IMR-90 (cell line): ENCODE measurements around the gene PITPNC1. TPM values are rescaled to one million over a fixed set of nuclear protein-coding genes. Genes with fewer than 3 reads are reported as not detected.

Experiments used
- ATAC-seq: fragments of 200-7000 bp; cut with Tn5 transposase; 2 replicates; pipeline ENCODE4 v1.9.1; 2020; ENCODE audit warnings: low read depth, mild to moderate bottlenecking, moderate library complexity
- BruUV-seq: library from RNA; stranded (reverse); fragments of 400-500 nt; replicated peaks from 2 replicates; lab custom pipeline; 2021; lab: Mats Ljungman, UMichigan
- CTCF ChIA-PET: fragments of 300-600 bp; formaldehyde crosslinking; extraction: SDS; loops from one replicate; lab custom pipeline; 2021; ENCODE audit warnings: antibody characterized with exemption; lab: Yijun Ruan, JAX
- POLR2A ChIA-PET: fragments of 300-600 bp; sonication (Branson Sonifier 250); formaldehyde crosslinking; loops from one replicate; lab custom pipeline; 2022; ENCODE audit warnings: antibody characterized with exemption; ENCODE audit not compliant: unreplicated experiment; lab: Charles Lee
- DNase-seq: peaks from one replicate; pipeline ENCODE4 v3.0.0; 2013
- H2AFZ ChIP-seq: replicated peaks from 2 replicates; pipeline ENCODE3; 2013; ENCODE audit warnings: low read length, mild to moderate bottlenecking; ENCODE audit not compliant: poor library complexity
- H2AK5ac ChIP-seq: 2 replicates; pipeline ENCODE4 v1.6.1; 2013; ENCODE audit warnings: low read depth, low read length, inconsistent platforms
- H2AK9ac ChIP-seq: replicated peaks from 2 replicates; pipeline ENCODE3; 2013; ENCODE audit warnings: mild to moderate bottlenecking, low read depth, low read length, moderate library complexity; ENCODE audit not compliant: poor library complexity
- H2BK120ac ChIP-seq: 2 replicates; pipeline ENCODE4 v1.6.1; 2013; ENCODE audit warnings: low read depth, low read length, inconsistent platforms
- H2BK15ac ChIP-seq: 3 replicates; pipeline ENCODE4 v1.6.1; 2013; ENCODE audit warnings: low read depth, low read length, inconsistent platforms
- H2BK20ac ChIP-seq: 2 replicates; pipeline ENCODE4 v1.6.1; 2013; ENCODE audit warnings: low read depth, mild to moderate bottlenecking, inconsistent platforms, low read length, moderate library complexity
- H2BK5ac ChIP-seq: 2 replicates; pipeline ENCODE4 v1.6.1; 2013; ENCODE audit warnings: mild to moderate bottlenecking, low read depth, low read length, inconsistent platforms; ENCODE audit not compliant: poor library complexity, severe bottlenecking
- H3K14ac ChIP-seq: replicated peaks from 2 replicates; pipeline ENCODE4 v1.6.1; 2013; ENCODE audit warnings: low read depth, low read length, inconsistent platforms
- H3K18ac ChIP-seq: 2 replicates; pipeline ENCODE4 v1.6.1; 2013; ENCODE audit warnings: low read depth, low read length, control low read depth
- H3K23ac ChIP-seq: 2 replicates; pipeline ENCODE4 v1.6.1; 2013; ENCODE audit warnings: low read depth, low read length, inconsistent platforms
- H3K27ac ChIP-seq: 2 replicates; pipeline ENCODE4 v1.5.1; 2013; ENCODE audit warnings: mild to moderate bottlenecking, control low read depth, low read length; ENCODE audit not compliant: insufficient read depth
- H3K27me3 ChIP-seq: 2 replicates; pipeline ENCODE4 v1.6.1; 2013; ENCODE audit warnings: low read length; ENCODE audit not compliant: control insufficient read depth, insufficient read depth
- H3K36me3 ChIP-seq: 2 replicates; pipeline ENCODE4 v1.6.1; 2013; ENCODE audit warnings: low read length, mixed read lengths; ENCODE audit not compliant: control insufficient read depth, insufficient read depth
- H3K4ac ChIP-seq: 2 replicates; pipeline ENCODE4 v1.6.1; 2013; ENCODE audit warnings: low read depth, low read length, inconsistent platforms
- H3K4me1 ChIP-seq: 2 replicates; pipeline ENCODE4 v1.6.1; 2013; ENCODE audit warnings: low read length, mixed read lengths; ENCODE audit not compliant: control insufficient read depth, insufficient read depth
- H3K4me2 ChIP-seq: 2 replicates; pipeline ENCODE4 v1.6.1; 2013; ENCODE audit warnings: low read depth, mild to moderate bottlenecking, control low read depth, low read length, moderate library complexity
- H3K4me3 ChIP-seq: 2 replicates; pipeline ENCODE4 v1.5.1; 2013; ENCODE audit warnings: low read depth, mild to moderate bottlenecking, control low read depth, low read length, moderate library complexity; ENCODE audit not compliant: insufficient read depth
- H3K56ac ChIP-seq: 2 replicates; pipeline ENCODE4 v1.6.1; 2013; ENCODE audit warnings: low read length, inconsistent platforms; ENCODE audit not compliant: insufficient read depth; ENCODE audit errors: extremely low read depth
- H3K79me1 ChIP-seq, 2 experiments: 2 replicates each; pipeline ENCODE4 v1.6.1; 2013; ENCODE audit warnings: low read length in 2 of 2, inconsistent platforms in 1 of 2, low read depth in 1 of 2
- H3K9ac ChIP-seq: 2 replicates; pipeline ENCODE4 v1.6.1; 2013; ENCODE audit warnings: low read depth, low read length, control low read depth
- H3K9me1 ChIP-seq: 2 replicates; pipeline ENCODE4 v1.6.1; 2013; ENCODE audit warnings: low read length, inconsistent platforms; ENCODE audit not compliant: insufficient read depth
- H3K9me3 ChIP-seq: 2 replicates; pipeline ENCODE4 v1.6.1; 2013; ENCODE audit warnings: low read length; ENCODE audit not compliant: control insufficient read depth, insufficient read depth
- H4K20me1 ChIP-seq: 2 replicates; pipeline ENCODE4 v1.6.1; 2013; ENCODE audit warnings: low read length, inconsistent platforms; ENCODE audit not compliant: insufficient read depth
- H4K5ac ChIP-seq: 2 replicates; pipeline ENCODE4 v1.6.1; 2013; ENCODE audit warnings: mild to moderate bottlenecking, low read depth, low read length, control low read depth
- H4K8ac ChIP-seq, 2 experiments: 2 replicates each; pipeline ENCODE4 v1.6.1; 2013; ENCODE audit warnings: low read depth in 2 of 2, low read length in 2 of 2, control low read depth in 1 of 2, inconsistent platforms in 1 of 2
- H4K91ac ChIP-seq: 2 replicates; pipeline ENCODE4 v1.6.1; 2013; ENCODE audit warnings: low read depth, low read length, inconsistent platforms; ENCODE audit not compliant: insufficient read depth
- CEBPB ChIP-seq: IDR thresholded peaks from 2 replicates; pipeline ENCODE4 v1.6.1; 2012; ENCODE audit warnings: low read depth, low read length, improper control_type of control experiment
- CHD1 ChIP-seq: IDR thresholded peaks from 2 replicates; pipeline ENCODE4 v1.6.1; 2012; ENCODE audit warnings: low read depth, low read length, improper control_type of control experiment
- FOS ChIP-seq: fragments of 150-350 bp; IDR thresholded peaks from 2 replicates; pipeline ENCODE4 v1.6.1; 2016; ENCODE audit warnings: low read depth, low read length
- MAFK ChIP-seq: IDR thresholded peaks from 2 replicates; pipeline ENCODE4 v1.6.1; 2012; ENCODE audit warnings: low read depth, low read length, improper control_type of control experiment
- MXI1 ChIP-seq: IDR thresholded peaks from 2 replicates; pipeline ENCODE4 v1.6.1; 2012; ENCODE audit warnings: low read depth, mild to moderate bottlenecking, low read length, moderate library complexity, borderline replicate concordance
- NFE2L2 ChIP-seq: fragments of 150-350 bp; IDR thresholded peaks from 2 replicates; pipeline ENCODE4 v1.6.1; 2016; ENCODE audit warnings: low read depth, mild to moderate bottlenecking, low read length
- POLR2A ChIP-seq: IDR thresholded peaks from 2 replicates; pipeline ENCODE4 v1.6.1; 2012; ENCODE audit warnings: mild to moderate bottlenecking, low read depth, low read length
- RCOR1 ChIP-seq: IDR thresholded peaks from 2 replicates; pipeline ENCODE4 v1.6.1; 2012; ENCODE audit warnings: mild to moderate bottlenecking, low read length, improper control_type of control experiment; ENCODE audit not compliant: insufficient replicate concordance
- SMC3 ChIP-seq: fragments of 150-350 bp; IDR thresholded peaks from 2 replicates; pipeline ENCODE4 v1.6.1; 2016; ENCODE audit warnings: low read depth, mild to moderate bottlenecking, antibody characterized with exemption, low read length, moderate library complexity
- WGBS, 2 experiments: methylation state at CpG; one replicate each; pipeline versions ENCODE4 v1.1.5 to v1.1.7; 2013; ENCODE audit warnings: missing lambda C conversion rate in 2 of 2; ENCODE audit not compliant: insufficient read length in 1 of 2; ENCODE audit errors: extremely low coverage in 2 of 2; 5-methylcytosine and 5-hydroxymethylcytosine counted together
- dilution Hi-C: fragments of 300-500 bp; cut with HindIII; formaldehyde crosslinking; loops from one replicate; pipeline ENCODE4 v1.14.3; 2018; ENCODE audit warnings: low sequenced_read_pairs; ENCODE audit not compliant: unreplicated experiment
- in situ Hi-C: fragments of 300-500 bp; cut with MboI; formaldehyde crosslinking; loops from 3 replicates; pipeline ENCODE4 v1.14.3; 2019; ENCODE audit warnings: low sequenced_read_pairs, inconsistent platforms, mixed read lengths
- intact Hi-C: fragments of 100-400 bp; cut with micrococcal nuclease; formaldehyde crosslinking; loops from 2 replicates; pipeline ENCODE4 v1.10.0; 2022
- polyA plus RNA-seq, 3 experiments: library from polyadenylated mRNA; depleted of rRNA; stranded (reverse); fragments of >200 nt; gene quantifications; 2 replicates each; pipeline ENCODE4 v1.2.3, GENCODE V29; 2012; ENCODE audit warnings: low replicate concordance in 1 of 3
- total RNA-seq: library from RNA; depleted of rRNA; stranded (reverse); fragments of >200 nt; gene quantifications from 2 replicates; pipeline ENCODE4 v1.2.3, GENCODE V29; 2012
- TF ChIP-seq, protein P1 (sequence below): conservative IDR thresholded peaks from 2 replicates; pipeline ENCODE4 v1.5.1; 2012; ENCODE audit warnings: mild to moderate bottlenecking, low read depth, low read length, improper control_type of control experiment
- TF ChIP-seq, protein P2 (sequence below): fragments of 150-350 bp; IDR thresholded peaks from 2 replicates; pipeline ENCODE4 v1.6.1; 2017; ENCODE audit warnings: mild to moderate bottlenecking, antibody characterized with exemption, low read length, low read depth
- TF ChIP-seq, protein P3 (sequence below): fragments of 150-350 bp; IDR thresholded peaks from 2 replicates; pipeline ENCODE4 v1.6.1; 2016; ENCODE audit warnings: low read depth, mild to moderate bottlenecking, low read length, moderate library complexity, borderline replicate concordance

Gene PITPNC1
- total and polyA plus RNA-seq, 2 of the 4 experiments (the other 2 are of a cell fraction) = 4.1 TPM

GRCh38 chr17:67362173-67362572, 14.9 kb upstream of the PITPNC1 start:
- Histone ChIP-seq H2BK20ac (no peak overlapping the region), H3K9me3 (no peaks in the 10 kb centered on the region), H4K8ac (no peak overlapping the region), H3K27me3 (no peaks in the 10 kb centered on the region), H3K56ac (no peak overlapping the region), H2BK15ac (no peak overlapping the region), H3K4me3 (no peak overlapping the region), H2AK9ac (no peak overlapping the region), H2BK120ac (no peak overlapping the region), H3K9ac (no peak overlapping the region), H3K4ac (no peak overlapping the region), H3K14ac (no peak overlapping the region), H4K5ac (no peak overlapping the region), H3K18ac (no peak overlapping the region), H3K27ac (no peak overlapping the region), H3K79me1 (peaks cover 10 to 25% of the 10 kb centered on the region in 2 experiments; a peak in 3 of 4 replicates), H2BK5ac (no peak overlapping the region), H4K20me1 (peaks cover 80% of the 10 kb centered on the region), H3K36me3 (peaks cover 10% of the 10 kb centered on the region), H2AK5ac (no peak overlapping the region), H3K23ac (no peak overlapping the region), H3K9me1 (peaks cover 4% of the 10 kb centered on the region), H4K91ac (no peak overlapping the region), H3K4me2 (no peak overlapping the region), H3K4me1 (peaks cover 10% of the 10 kb centered on the region; the same call in 1 of the 2 replicates), H2AFZ (no peak overlapping the region)
- dilution Hi-C loops (no loop called here), in situ Hi-C loops (no loop called here), intact Hi-C loops (no loop called here)
- no peak for DNase-seq
- ChIA-PET POLR2A (no interaction called here), CTCF (no interaction called here)
- ATAC-seq = no peak
- TF ChIP-seq CEBPB = no peak
- no peak for TF ChIP-seq CHD1
- no peak for TF ChIP-seq RCOR1
- no peak for TF ChIP-seq MXI1
- TF ChIP-seq, protein P1, sequence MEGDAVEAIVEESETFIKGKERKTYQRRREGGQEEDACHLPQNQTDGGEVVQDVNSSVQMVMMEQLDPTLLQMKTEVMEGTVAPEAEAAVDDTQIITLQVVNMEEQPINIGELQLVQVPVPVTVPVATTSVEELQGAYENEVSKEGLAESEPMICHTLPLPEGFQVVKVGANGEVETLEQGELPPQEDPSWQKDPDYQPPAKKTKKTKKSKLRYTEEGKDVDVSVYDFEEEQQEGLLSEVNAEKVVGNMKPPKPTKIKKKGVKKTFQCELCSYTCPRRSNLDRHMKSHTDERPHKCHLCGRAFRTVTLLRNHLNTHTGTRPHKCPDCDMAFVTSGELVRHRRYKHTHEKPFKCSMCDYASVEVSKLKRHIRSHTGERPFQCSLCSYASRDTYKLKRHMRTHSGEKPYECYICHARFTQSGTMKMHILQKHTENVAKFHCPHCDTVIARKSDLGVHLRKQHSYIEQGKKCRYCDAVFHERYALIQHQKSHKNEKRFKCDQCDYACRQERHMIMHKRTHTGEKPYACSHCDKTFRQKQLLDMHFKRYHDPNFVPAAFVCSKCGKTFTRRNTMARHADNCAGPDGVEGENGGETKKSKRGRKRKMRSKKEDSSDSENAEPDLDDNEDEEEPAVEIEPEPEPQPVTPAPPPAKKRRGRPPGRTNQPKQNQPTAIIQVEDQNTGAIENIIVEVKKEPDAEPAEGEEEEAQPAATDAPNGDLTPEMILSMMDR = no peak
- TF ChIP-seq, protein P2, sequence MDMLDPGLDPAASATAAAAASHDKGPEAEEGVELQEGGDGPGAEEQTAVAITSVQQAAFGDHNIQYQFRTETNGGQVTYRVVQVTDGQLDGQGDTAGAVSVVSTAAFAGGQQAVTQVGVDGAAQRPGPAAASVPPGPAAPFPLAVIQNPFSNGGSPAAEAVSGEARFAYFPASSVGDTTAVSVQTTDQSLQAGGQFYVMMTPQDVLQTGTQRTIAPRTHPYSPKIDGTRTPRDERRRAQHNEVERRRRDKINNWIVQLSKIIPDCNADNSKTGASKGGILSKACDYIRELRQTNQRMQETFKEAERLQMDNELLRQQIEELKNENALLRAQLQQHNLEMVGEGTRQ = no peak
- TF ChIP-seq, protein P3, sequence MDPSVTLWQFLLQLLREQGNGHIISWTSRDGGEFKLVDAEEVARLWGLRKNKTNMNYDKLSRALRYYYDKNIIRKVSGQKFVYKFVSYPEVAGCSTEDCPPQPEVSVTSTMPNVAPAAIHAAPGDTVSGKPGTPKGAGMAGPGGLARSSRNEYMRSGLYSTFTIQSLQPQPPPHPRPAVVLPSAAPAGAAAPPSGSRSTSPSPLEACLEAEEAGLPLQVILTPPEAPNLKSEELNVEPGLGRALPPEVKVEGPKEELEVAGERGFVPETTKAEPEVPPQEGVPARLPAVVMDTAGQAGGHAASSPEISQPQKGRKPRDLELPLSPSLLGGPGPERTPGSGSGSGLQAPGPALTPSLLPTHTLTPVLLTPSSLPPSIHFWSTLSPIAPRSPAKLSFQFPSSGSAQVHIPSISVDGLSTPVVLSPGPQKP = no peak
- TF ChIP-seq POLR2A = no peak
- no peak for TF ChIP-seq NFE2L2
- TF ChIP-seq FOS = no peak
- no peak for TF ChIP-seq MAFK
- TF ChIP-seq SMC3 = no peak
- 100% methylated on average over 5 of the region's 9 CpGs; no CpG with 5 or more reads in 1 of the 2 experiments for WGBS, 2 experiments
- no TSS peak for BruUV-seq
